Left lung (tissue), 10 donors: Measurements from ENCODE around the gene DDIAS. TPM values are rescaled to one million over a fixed set of nuclear protein-coding genes. Genes with fewer than 3 reads are reported as not detected.

Source experiments
- ATAC-seq: fragments of 200-7000 bp; cut with Tn5 transposase; one replicate; pipeline ENCODE4 v1.9.1; 2020; ENCODE audit warnings: moderate library complexity
- DNase-seq, 4 donors: peaks; one replicate each; pipeline ENCODE4 v3.0.0-alpha.2; 2013 to 2020
- H3K27ac ChIP-seq, 2 donors: fragments of 200-600 bp; sonication (generic) in 1 of 2; one replicate each; pipeline versions ENCODE4 v1.5.0 to v1.8.0; 2020 to 2021
- H3K27me3 ChIP-seq, 2 donors: fragments of 200-600 bp; sonication (generic) in 1 of 2; one replicate each; pipeline versions ENCODE4 v1.5.0 to v1.8.0; 2020 to 2021
- H3K36me3 ChIP-seq, 2 donors: fragments of 200-600 bp; sonication (generic) in 1 of 2; one replicate each; pipeline versions ENCODE4 v1.5.0 to v1.8.0; 2020 to 2021
- H3K4me1 ChIP-seq, 2 donors: fragments of 200-600 bp; one replicate each; pipeline ENCODE4 v1.8.0; 2021
- H3K4me3 ChIP-seq, 2 donors: fragments of 200-600 bp; sonication (generic) in 1 of 2; one replicate each; pipeline versions ENCODE4 v1.5.0 to v1.8.0; 2020 to 2021; ENCODE audit warnings: mild to moderate bottlenecking in 1 of 2
- H3K9me3 ChIP-seq, 2 donors: fragments of 200-600 bp; sonication (generic) in 1 of 2; one replicate each; pipeline versions ENCODE4 v1.5.0 to v1.8.0; 2020 to 2021
- intact Hi-C, 2 donors: fragments of 100-400 bp; cut with DNase I; formaldehyde crosslinking; loops; one replicate each; pipeline versions ENCODE4 v1.11.2 to v1.14.2; 2022
- polyA plus RNA-seq, 6 donors: library from polyadenylated mRNA; unstranded; fragments of 120-200 nt; gene quantifications; one replicate each; pipeline ENCODE4 v1.2.1, GENCODE V29; 2013; ENCODE audit not compliant: insufficient read length in 6 of 6
- total RNA-seq, 2 donors: library from RNA; stranded (reverse); fragmentation: NEBNext Ultra II Directional; extraction: Animal tissue kit (Norgen Biotek cat#: 25700); gene quantifications; one replicate each; pipeline ENCODE4 v1.2.1, GENCODE V29; 2021
- TF ChIP-seq, protein P1 (sequence below), 2 donors: fragments of 200-600 bp; sonication (generic) in 1 of 2; IDR thresholded peaks; one replicate each; pipeline versions ENCODE4 v1.5.0 to v1.8.0; 2021; ENCODE audit warnings: antibody characterized with exemption in 2 of 2
- donor health status: DM: no; HTN: yes; CAD: no.
- donor health status: DM: no; HTN: no; CAD: no.

The DDIAS gene
- total and polyA plus RNA-seq, 8 donors, result 2.9 to 7.3 (median 5.3) TPM

DNA sequence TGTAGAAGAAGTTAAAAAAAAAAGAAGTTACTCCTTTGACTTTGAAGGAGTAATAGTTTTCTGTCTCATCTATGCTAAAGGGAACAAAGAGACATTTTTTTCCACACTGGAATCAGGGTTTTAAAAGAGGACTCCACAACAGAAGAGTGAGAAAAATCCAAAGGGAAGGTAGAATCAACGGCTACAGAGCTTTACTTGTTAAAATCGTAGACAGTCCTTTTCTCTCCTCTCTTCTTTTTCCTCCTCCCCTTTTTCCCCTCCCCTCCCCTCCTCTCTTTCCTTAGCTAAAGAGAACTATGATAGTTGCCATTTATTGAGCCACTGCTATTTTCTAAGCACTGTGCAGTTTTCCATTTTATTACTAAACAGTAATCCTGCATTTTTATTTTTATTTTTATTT lies 29.2 kb downstream of the DDIAS start:
- Histone ChIP-seq H3K27me3 (no peaks in the 10 kb centered on the region), H3K36me3 (no peaks in the 10 kb centered on the region), H3K27ac (no peak overlapping the region), H3K4me1 (no peaks in the 10 kb centered on the region), H3K4me3 (no peak overlapping the region), H3K9me3 (no peaks in the 10 kb centered on the region)
- ATAC-seq (no peak), DNase-seq (no peak)
- intact Hi-C loops, result no loop called here
- TF ChIP-seq, protein P1, sequence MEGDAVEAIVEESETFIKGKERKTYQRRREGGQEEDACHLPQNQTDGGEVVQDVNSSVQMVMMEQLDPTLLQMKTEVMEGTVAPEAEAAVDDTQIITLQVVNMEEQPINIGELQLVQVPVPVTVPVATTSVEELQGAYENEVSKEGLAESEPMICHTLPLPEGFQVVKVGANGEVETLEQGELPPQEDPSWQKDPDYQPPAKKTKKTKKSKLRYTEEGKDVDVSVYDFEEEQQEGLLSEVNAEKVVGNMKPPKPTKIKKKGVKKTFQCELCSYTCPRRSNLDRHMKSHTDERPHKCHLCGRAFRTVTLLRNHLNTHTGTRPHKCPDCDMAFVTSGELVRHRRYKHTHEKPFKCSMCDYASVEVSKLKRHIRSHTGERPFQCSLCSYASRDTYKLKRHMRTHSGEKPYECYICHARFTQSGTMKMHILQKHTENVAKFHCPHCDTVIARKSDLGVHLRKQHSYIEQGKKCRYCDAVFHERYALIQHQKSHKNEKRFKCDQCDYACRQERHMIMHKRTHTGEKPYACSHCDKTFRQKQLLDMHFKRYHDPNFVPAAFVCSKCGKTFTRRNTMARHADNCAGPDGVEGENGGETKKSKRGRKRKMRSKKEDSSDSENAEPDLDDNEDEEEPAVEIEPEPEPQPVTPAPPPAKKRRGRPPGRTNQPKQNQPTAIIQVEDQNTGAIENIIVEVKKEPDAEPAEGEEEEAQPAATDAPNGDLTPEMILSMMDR (IDR thresholded peaks at IDR 0.05), result no peak

DNA sequence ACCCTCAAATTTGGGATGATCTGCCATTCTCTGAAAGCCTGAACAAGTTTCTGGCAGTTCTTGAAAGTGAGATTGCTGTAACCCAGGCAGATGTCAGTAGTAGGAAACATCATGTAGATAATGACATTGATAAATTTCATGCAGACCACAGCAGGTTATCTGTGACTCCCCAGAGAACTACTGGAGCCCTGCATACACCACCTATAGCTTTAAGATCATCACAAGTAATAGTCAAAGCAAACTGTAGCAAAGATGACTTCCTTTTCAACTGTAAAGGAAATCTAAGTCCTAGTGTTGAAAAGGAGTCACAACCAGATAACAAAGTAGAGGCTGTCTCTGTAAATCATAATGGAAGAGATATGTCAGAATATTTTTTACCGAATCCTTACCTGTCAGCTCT lies 31.0 kb downstream of the DDIAS start:
- H3K27ac ChIP-seq, result no peak overlapping the region
- no peak for ATAC-seq
- H3K27me3 ChIP-seq, result no peaks in the 10 kb centered on the region
- DNase-seq, result no peak
- H3K36me3 ChIP-seq, result no peaks in the 10 kb centered on the region
- H3K4me3 ChIP-seq, result no peak overlapping the region
- H3K4me1 ChIP-seq, result no peaks in the 10 kb centered on the region
- intact Hi-C loops, result no loop called here
- TF ChIP-seq, protein P1 (IDR thresholded peaks at IDR 0.05), result no peak
- H3K9me3 ChIP-seq, result no peaks in the 10 kb centered on the region

GRCh38 chr11:82936261-82936660 lies 34.7 kb downstream of the DDIAS start:
- DNase-seq, result no peak
- Histone ChIP-seq H3K4me3 (no peak overlapping the region), H3K9me3 (no peaks in the 10 kb centered on the region), H3K4me1 (no peaks in the 10 kb centered on the region), H3K27ac (no peak overlapping the region), H3K36me3 (no peaks in the 10 kb centered on the region), H3K27me3 (no peaks in the 10 kb centered on the region)
- intact Hi-C loops, result no loop called here
- TF ChIP-seq, protein P1 (IDR thresholded peaks at IDR 0.05), result no peak
- ATAC-seq, result no peak

DNA sequence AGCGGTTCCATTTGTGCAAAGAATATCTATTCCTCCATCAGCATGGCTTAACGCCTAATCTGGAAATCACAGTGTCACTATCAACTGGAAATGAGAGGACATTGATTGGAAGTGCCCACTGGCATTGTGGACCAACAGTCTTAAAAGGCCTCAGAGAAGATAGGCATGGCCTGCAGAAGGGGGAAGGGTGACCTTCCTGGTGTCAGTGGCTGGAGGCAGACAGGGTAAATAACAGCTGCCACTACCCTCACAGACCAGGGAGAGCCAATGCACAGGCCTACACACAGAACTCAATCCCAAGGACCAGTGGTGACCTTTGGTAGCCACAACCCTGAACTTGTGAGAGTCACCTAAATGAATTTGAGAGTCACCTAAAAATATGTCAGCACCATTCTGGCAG lies 36.0 kb downstream of the DDIAS start:
- no peaks in the 10 kb centered on the region for H3K4me1 ChIP-seq
- no peaks in the 10 kb centered on the region for H3K27me3 ChIP-seq
- no peak overlapping the region for H3K27ac ChIP-seq
- TF ChIP-seq, protein P1 (IDR thresholded peaks at IDR 0.05), result no peak
- ATAC-seq, result no peak
- no peak for DNase-seq
- H3K9me3 ChIP-seq, result no peaks in the 10 kb centered on the region
- no peak overlapping the region for H3K4me3 ChIP-seq
- intact Hi-C loops, result no loop called here
- no peaks in the 10 kb centered on the region for H3K36me3 ChIP-seq

GRCh38 chr11:82939456-82939855 lies 37.9 kb downstream of the DDIAS start:
- Histone ChIP-seq H3K27me3 (no peaks in the 10 kb centered on the region), H3K27ac (no peak overlapping the region), H3K36me3 (no peaks in the 10 kb centered on the region), H3K4me1 (no peaks in the 10 kb centered on the region), H3K4me3 (no peak overlapping the region), H3K9me3 (no peaks in the 10 kb centered on the region)
- ATAC-seq, result no peak
- no peak for DNase-seq
- TF ChIP-seq, protein P1 (IDR thresholded peaks at IDR 0.05), result no peak
- intact Hi-C loops, result no loop called here
